Measurements from ENCODE around the gene FYN. TPM values are rescaled to one million over a fixed set of nuclear protein-coding genes. Genes with fewer than 3 reads are reported as not detected.

FYN gene
- polyA plus RNA-seq, 1 experiment, result 55.1 TPM

DNA sequence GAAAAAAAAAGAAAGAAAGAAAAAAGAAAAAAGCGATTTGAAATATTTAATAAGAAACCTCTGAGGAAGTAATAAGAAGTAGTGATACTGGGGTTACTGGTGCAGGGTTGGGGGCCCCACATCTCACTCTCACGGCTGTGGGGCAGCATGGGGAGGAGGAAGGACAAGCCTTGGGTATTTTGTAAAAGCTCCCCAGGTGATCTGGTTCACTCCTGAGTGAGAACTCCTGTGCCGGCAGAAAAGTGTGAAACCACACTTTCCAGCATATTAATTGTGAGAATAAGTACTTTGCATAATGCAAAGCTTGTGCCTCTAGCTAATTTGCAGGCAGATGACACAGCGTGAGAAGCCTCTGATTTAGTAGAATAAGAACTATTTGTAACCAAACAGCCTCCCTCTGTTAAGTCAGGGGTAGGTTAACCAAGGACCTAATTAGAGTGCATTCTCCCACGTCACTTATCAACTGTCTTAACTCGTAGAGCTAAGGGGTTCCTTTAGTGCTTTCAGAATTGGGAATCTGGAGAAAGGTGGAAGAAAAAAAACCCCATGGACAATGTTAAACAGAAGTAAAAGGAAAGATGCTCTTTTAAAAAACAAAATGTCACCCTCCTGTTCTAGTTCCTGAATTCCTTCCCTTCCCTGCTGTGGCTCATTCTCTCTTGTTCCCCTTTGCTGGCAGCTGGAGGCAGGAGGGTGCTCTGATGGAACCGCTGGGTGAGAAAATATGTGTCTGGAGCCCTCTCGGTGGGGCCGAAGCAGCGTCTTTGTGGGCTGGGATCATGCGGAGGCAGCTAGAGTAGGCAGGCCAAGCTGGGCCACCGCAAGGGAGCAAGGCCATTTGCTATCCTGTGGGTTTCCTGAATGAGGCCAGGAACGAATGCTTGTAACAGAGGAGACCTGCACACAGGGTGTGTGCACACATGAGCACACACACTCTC, 108.7 kb downstream of the FYN start:
- TF ChIP-seq, protein P1, sequence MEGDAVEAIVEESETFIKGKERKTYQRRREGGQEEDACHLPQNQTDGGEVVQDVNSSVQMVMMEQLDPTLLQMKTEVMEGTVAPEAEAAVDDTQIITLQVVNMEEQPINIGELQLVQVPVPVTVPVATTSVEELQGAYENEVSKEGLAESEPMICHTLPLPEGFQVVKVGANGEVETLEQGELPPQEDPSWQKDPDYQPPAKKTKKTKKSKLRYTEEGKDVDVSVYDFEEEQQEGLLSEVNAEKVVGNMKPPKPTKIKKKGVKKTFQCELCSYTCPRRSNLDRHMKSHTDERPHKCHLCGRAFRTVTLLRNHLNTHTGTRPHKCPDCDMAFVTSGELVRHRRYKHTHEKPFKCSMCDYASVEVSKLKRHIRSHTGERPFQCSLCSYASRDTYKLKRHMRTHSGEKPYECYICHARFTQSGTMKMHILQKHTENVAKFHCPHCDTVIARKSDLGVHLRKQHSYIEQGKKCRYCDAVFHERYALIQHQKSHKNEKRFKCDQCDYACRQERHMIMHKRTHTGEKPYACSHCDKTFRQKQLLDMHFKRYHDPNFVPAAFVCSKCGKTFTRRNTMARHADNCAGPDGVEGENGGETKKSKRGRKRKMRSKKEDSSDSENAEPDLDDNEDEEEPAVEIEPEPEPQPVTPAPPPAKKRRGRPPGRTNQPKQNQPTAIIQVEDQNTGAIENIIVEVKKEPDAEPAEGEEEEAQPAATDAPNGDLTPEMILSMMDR (IDR thresholded peaks at IDR 0.05; ENCODE audit: insufficient read depth, low read depth, low read length), result no peak
- Histone ChIP-seq H3K36me3 (ENCODE audit: control insufficient read depth, insufficient read depth, low read length) (no peaks in the 10 kb centered on the region; the same call in 1 of the 2 replicates), H3K27me3 (ENCODE audit: control insufficient read depth, insufficient read depth, low read length) (no peaks in the 10 kb centered on the region), H3K4me3 (ENCODE audit: low read depth, low read length) (no peak overlapping the region)
- no peak for DNase-seq (ENCODE audit: low read depth)
- POLR2A ChIA-PET, result no interaction called here
- CTCF ChIA-PET, result interaction anchor here (1.2 to 1.7 kb wide), 2 partner anchors 11 to 232 kb away, joined by 4 to 5 read pairs; no protein-coding TSS in a partner anchor

DNA sequence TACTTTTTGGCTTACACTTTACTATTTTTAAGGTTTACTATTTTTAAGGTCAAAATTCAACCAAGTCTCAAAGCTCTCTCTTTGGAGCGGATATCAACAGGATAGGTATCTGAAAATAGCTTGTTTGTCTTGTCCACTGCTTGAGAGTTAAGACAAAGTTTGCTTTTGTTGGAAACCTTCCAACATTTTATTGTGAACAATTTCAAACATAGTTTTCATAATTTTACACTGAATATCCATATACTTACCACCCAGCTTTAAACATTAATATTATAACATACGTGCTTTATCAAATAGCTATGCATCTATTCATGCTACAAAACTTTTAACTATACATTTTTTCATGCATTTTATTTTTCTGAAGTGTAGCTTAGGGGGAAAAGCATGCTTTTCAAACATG, 109.9 kb downstream of the FYN start:
- TF ChIP-seq, protein P1 (IDR thresholded peaks at IDR 0.05; ENCODE audit: insufficient read depth, low read depth, low read length), result no peak
- ChIA-PET CTCF (interaction anchor here (1.2 to 1.7 kb wide), 2 partner anchors 13 to 233 kb away, joined by 4 to 5 read pairs; no protein-coding TSS in a partner anchor), POLR2A (no interaction called here)
- Histone ChIP-seq H3K27me3 (ENCODE audit: control insufficient read depth, insufficient read depth, low read length) (no peaks in the 10 kb centered on the region), H3K4me3 (ENCODE audit: low read depth, low read length) (no peak overlapping the region), H3K36me3 (ENCODE audit: control insufficient read depth, insufficient read depth, low read length) (no peaks in the 10 kb centered on the region; the same call in 1 of the 2 replicates)
- no peak for DNase-seq (ENCODE audit: low read depth)

DNA sequence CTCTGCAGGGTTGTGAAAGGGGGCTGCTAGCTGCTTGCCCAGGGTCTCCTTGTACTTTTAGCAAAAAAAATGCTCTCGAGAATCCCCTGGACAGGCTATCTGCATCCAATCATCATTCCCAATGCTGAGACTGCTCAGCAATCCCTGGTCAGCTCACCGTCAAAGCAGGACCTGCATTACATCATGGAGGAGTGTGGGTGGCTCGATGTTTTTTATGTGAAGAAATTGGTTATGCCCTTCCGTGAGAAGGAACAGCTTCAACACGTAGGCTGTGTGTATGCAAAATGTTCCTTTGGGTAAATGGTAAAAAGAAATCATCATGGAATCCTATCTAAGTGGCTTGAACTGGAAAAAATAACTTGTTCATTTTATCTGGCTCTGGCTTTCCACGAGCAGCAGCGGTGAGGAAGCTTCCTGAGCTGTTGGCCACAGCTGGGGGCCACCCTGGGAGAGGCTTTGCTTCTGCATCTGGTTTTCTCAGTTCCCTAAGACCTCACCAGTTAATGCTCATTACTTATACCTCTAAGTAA, 111.4 kb downstream of the FYN start:
- Histone ChIP-seq H3K4me3 (ENCODE audit: low read depth, low read length) (no peak overlapping the region), H3K27me3 (ENCODE audit: control insufficient read depth, insufficient read depth, low read length) (no peaks in the 10 kb centered on the region), H3K36me3 (ENCODE audit: control insufficient read depth, insufficient read depth, low read length) (no peaks in the 10 kb centered on the region; the same call in 1 of the 2 replicates)
- CTCF ChIA-PET, result interaction anchor here (0.7 kb wide), 1 partner anchor 14 kb away, joined by 3 read pairs; no protein-coding TSS in a partner anchor
- no peak for DNase-seq (ENCODE audit: low read depth)
- POLR2A ChIA-PET, result no interaction called here
- TF ChIP-seq, protein P1 (IDR thresholded peaks at IDR 0.05; ENCODE audit: insufficient read depth, low read depth, low read length), result no peak

DNA sequence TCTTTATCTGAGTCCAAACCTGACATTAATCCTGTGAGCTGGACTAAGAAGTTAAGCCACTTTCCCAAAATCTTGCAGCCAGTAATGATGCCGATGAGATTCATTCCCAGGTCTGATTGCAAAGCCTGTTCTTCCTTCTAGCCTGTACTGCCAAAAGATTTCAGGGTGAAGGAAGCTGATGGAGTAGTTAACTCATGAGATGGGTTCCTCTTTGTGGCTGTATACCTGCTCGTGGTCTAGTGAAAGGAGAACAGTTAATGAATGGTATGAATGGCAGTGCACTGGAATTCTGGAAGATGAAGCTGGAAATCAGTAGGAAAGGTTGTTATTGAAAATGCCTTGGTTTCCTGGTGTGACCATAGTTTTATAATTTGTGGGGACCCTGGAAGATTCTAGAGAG, 112.0 kb downstream of the FYN start:
- Histone ChIP-seq H3K27me3 (ENCODE audit: control insufficient read depth, insufficient read depth, low read length) (no peaks in the 10 kb centered on the region), H3K4me3 (ENCODE audit: low read depth, low read length) (no peak overlapping the region), H3K36me3 (ENCODE audit: control insufficient read depth, insufficient read depth, low read length) (no peaks in the 10 kb centered on the region; the same call in 1 of the 2 replicates)
- ChIA-PET CTCF (interaction anchor here (0.7 kb wide), 1 partner anchor 14 kb away, joined by 3 read pairs; no protein-coding TSS in a partner anchor), POLR2A (no interaction called here)
- TF ChIP-seq, protein P1 (IDR thresholded peaks at IDR 0.05; ENCODE audit: insufficient read depth, low read depth, low read length), result no peak
- DNase-seq (ENCODE audit: low read depth), result no peak

Data from BJ (cell line).